GM19324 (cell line): ENCODE measurements around the gene MRC2.
A peak's percentile ranks its signal among the peaks of the same experiment; 100 is the strongest.

Experiments used
- ATAC-seq: cut with Tn5 transposase; IDR thresholded peaks from one replicate; pipeline ENCODE4 v1.9.1; 2021; ENCODE audit warnings: mild to moderate bottlenecking, moderate library complexity; ENCODE audit not compliant: unreplicated experiment, low FRiP score

Gene MRC2

DNA sequence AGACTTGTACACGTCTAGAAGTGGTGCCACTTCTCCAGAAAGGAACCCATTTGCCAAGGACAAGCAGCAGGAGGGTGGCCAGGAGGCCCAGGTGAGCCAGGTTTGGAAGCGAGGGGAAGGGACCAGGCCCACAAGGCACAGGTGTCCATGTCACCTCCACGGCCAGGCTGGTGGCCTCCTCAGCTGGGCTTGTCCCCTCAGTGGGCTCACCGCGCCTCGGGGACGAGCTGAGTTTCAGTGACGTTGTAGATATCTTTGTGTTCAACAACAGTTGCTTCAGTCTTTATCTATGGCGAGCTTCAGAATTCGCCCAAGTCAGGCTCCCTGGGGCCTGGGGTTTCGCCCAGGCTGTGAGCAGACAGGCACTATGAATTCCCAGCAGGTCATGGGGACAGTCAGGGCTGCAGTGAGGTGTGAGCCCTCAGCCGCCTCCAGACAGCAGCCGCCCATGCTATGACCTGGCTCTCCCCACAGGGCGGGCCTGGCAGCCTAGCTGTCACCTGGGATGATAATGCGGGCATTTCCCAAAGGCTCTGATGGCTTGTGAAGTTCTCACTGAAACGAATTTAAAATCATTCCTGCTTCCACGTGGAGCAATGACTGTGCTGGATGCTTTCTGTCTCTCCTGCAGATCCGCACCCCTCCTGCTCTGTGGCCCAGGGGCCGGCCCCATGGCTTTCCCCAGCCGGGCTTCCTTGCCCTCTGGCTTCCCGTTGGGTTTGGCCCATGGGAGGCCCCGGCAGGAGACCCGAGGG lies 89.5 kb downstream of the MRC2 start:
- no peak for ATAC-seq

DNA sequence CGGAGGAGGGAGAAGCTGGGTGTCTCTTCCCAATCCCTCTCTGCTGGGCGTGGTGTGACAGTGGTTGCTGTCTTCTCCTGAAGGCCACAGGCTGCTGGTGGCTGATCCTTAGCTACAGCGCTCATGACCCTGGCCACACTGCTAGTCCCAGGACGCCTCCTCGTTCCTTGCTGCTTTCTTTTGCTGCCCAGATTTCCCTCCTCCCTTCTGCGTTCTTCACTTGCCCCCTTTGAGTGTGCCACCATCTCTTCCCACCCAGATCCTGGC lies 90.1 kb downstream of the MRC2 start:
- no peak for ATAC-seq

DNA sequence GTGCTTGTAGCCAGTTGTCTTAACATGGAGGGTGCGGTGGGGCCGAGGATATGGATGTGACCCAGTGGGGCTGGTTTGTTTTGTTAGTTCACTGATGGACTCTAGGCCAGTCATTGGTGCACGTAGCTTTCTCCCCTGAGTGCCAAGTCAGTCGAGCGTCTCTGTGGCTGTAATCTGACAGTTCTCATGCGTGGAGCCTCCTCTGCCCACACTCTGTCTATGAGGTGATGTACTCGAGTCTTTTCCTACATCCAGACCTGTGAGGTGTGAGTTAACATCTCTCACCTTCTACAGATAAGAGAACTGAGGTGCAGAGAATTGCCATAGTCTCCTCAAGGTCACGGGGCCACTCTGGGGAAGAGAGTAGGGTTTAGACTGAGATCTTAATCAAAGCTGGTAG lies 90.4 kb downstream of the MRC2 start:
- ATAC-seq: no peak

DNA sequence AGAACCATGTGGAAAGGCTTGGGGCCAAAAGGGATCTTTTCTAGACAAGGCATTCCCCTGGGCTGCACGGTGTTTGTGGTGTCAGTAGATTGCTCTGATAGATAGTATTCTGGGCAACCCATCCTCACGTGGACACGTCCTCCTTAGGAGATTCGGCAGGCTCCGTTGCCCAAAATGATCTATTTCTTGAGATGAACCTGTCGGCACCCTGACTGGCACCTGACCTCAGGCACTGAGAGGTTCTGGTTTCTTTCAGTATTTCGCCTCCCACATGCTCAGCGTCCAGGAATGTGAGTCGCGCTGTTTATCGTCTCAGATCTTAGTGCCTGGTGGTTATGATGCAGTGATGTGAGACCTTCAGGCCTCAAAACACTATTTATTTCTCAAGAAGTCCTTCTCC lies 91.0 kb downstream of the MRC2 start:
- ATAC-seq: no peak

DNA sequence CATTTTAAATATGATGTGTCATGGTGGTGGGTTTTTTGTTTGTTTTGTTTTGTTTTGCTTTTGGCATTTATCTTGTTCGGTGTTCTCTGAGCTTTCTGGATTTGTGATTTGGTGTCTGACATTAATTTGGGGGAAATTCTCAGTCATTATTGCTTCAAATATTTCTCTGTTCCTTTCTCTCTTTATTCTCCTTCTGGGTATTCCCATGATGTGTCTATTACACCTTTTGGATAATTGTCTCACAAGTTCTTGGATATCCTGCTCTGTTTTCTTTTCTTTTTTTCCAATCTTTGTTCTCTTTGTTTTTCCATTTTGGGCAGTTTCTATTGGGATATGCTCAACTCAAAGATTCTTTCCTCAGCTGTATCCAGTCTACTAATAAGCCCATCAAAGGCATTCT lies 92.1 kb downstream of the MRC2 start:
- no peak for ATAC-seq

DNA sequence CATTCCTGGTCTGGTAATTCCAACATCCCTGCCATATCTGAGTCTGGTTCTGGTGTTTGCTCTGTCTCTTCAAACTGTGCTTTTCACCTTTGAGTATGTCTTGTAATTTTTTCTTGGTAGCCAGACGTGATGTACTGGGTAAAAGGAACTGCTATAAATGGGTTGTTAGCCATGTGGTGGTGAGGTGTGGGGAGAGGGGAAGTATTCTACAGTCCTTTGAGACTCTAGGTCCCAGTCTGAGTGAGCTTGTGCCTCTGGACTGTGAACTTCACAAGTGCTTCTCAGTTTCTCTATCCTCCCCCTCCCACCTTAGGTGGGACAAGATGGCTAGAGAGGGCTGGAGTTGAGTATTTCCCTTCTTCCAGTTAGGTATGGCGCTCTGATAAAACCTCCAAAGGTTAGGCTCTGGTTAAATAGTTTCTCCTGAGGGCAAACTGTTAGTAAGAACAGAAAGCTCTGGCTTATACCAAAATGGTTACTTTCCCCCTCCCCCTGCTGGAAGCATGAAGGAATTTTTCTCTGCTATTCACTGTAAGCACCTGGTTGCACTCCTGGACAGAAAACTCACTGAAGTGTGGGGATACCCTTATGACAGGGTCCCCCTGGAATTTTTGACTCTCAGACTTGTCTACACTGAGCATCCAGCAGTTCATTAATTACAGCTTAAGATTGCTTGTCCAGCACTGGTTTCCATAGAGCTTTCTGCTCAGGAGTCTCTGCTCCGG lies 92.8 kb downstream of the MRC2 start:
- no peak for ATAC-seq

DNA sequence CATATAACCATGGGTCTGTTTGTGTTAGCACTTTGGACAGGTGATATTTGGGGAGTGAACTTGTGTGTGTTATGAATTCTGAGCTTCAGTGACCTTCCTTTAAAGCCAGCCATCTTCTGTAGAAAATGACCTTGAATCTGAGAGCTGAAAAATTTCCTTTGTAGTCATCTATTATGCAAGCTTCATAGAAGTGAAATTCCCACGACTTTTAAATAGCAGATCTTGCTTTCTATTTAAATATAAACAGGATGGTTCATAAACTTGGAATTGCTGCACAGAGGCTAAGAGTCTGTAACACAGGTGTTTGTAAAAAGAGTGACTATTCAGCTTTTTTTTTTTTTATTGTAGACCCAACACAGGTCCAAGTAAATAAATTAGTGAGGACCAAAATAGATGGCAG lies 95.2 kb downstream of the MRC2 start:
- no peak for ATAC-seq

DNA sequence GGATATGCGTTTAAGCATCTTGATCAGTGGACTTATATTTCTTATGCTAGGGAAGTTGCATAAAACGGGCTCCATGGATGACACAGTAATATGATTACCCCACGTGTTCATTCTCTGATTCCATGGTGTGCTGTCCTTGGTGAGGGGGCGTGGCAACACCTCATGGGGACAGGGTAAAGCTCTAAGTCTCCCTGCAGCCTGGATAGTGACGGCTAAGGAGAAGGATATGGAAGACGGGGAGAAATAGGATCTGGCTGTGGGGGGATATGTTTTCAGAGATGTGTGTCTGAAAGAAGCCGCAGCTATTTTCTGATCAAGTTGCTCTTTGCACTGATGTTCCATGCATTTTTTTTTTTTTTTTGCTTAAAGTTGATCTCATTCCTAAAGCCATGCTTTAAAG lies 96.4 kb downstream of the MRC2 start:
- no peak for ATAC-seq

DNA sequence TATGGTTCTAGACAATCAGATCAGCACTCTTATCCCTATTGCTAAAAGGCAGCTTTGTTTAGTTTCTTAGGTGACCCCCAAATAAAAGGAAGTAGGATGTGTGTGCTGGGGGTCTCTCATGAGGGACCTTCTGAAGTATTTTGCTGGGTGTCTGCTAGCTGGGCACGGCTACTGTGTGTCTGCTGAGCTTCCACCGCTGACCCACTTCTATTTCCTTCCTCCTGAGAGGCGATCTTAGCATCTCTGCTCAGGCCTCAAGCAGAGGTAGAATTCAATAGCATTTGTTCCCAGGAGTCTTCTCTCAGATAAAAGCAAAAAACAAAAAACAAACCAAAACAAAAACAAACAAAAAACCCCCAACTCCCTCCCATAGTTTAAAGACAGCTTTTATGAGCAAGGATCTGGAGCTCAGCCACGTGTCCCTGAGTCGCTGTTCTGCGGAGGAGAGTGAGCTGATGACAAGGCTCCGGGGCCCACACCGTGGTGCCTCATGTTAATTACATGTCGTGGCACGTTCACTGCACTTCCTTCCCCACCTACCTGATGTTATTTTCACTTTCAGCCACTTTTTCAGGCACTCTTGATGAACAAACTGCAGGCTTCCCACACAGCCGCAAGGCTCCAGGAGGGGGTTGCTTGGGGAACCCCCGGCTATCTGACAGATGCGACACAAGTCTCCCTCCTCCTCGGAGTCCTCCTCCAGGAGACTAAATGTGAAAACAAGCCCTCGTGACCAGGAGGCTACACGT lies 97.1 kb downstream of the MRC2 start:
- peak; percentile 90 for ATAC-seq

DNA sequence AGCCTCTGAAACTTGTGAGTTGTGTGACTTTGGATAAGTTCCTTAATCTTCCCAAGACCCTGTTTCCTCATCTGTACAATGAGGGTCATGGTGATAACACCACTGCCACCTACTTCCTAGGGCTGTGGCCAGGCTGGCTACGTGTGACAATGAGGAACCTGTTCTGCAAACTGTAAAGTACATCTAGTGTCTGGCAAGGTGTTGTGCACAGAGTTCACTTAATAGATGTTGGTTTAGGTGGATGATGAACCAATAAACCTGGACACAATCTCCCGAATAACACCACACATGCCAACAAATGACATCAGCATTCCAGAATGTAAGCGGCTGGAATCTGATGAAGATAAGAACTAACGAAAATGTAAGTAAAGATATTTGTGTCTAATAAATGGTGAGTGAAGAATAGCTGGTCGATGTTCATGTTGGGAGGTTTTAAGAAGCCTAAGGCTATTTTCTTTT lies 98.3 kb downstream of the MRC2 start:
- no peak for ATAC-seq

DNA sequence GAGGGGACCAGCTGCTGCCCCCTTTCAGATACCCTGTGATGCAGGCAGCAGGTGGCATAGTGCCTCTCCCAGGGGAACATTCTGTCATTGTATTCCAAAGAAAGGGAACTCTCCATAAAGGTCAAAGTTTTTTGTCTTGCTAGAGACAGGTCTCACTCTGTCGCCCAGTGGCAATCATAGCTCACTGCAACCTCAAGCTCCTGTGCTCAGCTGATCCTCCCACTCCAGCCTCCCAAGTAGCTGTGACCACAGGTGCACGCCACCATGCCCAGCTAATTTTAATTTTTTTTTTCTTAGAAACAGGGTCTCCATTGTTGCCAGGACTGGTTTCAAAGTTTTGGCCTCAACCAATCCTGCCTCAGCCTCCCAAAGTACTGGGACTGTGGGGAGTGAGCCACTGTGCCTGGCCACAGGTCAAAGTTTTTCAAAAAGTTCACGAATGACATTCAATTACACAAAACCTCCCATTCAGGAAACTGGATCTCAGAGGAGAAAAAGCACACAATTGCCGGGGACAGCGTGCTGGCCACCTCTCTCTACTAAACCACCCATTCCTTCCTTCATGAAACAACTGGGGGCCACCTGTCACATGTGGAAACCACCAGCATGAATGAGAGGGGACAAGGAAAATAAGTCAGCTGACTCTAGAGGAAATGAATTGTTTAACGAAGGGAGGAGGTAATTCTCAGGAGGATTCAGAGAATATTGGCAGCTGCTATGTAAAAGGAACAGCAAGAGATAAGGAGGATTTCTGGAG lies 100.6 kb downstream of the MRC2 start:
- ATAC-seq: no peak

DNA sequence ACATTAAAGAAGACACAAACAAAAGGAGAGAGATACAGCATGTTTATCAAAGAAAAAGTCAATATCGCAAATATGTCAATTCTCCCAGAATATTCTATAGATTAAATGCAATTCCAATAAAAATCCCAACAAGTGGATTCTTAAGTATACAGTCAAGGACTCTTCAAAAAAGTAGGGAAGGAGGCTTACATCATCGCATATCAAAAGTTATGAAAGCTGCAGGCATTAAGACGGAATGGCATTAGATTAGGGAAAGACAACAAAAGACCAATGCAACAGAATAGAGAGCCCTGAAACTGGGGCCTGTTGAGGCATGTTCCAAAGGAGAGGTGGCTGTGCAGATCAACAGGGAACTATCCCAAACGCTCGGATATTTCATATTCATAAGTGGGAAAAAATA lies 104.7 kb downstream of the MRC2 start:
- ATAC-seq: no peak

DNA sequence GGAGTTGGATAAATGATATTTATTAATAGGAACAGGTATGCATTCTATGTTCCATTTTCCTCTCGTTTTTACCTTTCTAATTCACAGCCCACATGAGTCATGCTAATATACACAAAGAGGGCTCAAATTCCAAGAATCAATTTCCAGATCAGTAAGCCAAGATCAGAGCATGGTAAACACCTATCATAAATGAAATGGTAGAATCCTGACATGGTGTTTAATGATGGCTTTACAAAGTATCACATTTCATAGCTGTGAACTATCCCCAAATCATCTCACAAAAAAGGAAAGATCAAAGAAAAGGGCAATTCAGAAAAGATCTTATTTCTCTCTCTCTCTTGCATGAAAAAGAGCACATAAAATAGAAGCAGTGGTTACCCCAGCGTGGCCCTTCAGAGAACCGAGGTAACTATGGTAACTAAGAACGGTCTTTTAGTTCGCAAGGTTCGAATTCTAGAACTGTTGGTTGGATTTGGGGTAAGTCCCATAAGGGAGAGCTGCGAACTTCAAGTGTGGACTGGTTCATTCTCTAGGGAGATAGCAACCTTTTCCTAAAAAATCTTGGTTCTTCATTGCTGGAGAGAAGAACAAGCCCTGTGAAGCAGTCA lies 107.7 kb downstream of the MRC2 start:
- ATAC-seq: no peak

DNA sequence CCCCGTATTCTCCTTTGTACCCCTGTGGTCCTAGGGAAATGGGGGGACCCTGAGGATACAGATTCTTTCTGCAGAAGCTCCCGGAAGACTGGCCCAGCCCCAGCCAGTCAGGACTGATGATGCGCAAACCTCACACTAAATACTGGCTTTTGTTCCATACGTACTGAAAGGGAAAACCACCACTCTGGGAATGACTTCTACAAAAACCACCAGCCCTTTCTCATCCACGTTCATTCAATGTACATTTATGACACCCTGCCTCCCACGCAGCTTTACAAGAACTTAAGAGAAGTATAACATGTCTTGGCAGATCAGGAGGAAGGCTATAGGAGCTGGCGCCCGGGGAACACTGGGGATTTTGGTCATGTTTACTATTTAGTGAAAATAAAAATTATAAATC lies 110.0 kb downstream of the MRC2 start:
- ATAC-seq: no peak

DNA sequence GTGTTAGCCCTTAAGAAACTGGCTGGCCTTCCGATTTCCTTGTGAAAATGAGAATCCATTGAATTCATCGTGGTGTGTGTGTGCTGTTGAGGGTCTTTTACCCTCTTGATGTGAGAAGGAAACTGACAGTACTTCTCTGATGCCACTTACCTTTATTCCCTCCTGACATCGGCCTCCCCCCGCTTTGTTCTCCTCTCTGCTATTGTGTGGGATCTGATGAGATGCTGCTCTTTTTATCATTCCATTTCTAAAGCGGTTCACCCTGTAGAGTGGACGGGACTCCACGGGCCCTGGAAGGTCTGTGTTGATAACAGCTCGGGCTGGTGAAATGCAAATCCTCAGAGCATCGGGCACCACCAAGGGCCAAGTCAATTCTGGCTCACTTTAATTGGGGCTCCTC lies 110.8 kb downstream of the MRC2 start:
- ATAC-seq: no peak

DNA sequence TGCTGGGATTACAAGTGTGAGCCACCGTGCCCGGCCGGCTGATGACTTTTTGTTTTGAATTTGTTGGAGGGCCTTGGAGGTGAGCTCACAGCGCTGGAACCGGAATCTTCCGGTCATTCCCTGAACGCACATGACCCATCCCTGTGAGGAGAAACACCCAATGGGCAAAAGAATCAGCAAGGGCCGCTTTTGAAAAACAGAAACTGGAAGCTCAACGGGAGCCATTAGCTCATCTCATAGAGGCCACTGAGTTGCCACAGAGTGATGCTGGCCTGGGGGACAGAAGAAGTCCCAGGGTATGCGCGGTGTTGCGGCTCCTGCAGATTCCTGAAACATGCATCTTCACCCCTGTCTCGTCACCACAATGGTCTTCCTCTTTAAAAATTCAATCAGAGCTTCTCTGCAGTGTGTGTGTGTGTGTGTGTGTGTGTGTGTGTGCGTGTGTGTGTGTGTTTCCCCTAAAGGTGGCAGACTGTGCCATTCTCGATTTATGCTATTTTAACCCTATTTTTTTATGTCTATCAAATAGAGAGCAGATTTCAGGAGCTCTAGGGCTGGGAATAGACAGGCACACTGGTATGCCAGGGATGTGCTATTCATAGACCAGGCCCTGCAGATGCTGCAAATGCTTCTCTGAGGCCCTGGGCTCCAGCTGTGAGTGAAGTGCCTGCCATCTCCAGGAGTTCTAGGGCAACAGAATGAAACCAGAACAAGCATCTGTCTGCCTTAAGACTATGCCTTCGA lies 112.3 kb downstream of the MRC2 start:
- no peak for ATAC-seq

DNA sequence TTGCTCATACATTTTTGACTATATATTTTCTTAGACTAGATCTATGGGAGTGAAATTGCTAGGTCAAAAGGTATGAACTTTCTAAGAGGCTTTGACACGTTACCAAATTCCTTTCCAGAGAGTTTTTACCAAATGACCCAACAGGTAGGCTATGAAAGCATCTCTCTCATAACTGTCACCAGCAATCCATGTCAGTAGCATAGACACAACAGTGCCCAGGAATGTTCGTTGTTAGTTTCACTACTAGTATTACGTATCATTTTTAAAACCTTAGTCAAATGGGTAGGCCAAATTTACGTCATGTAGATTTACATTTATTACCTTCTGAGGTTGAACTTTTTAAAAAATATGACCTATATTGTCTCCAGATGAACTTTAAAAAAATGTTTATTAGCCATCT lies 113.8 kb downstream of the MRC2 start:
- no peak for ATAC-seq
